ACC112 (cell line): ENCODE results near the gene LRRC42.
A peak's percentile ranks its signal among the peaks of the same experiment; 100 is the strongest.

Experiments used
- H2AFZ ChIP-seq: fragments of 200-600 bp; sonication (generic); one replicate; pipeline ENCODE4 v1.6.0; 2017; ENCODE audit warnings: antibody characterized with exemption, low read length; ENCODE audit not compliant: unreplicated experiment
- H3K27ac ChIP-seq: fragments of 200-600 bp; sonication (generic); 2 replicates; pipeline ENCODE4 v1.5.1; 2014; ENCODE audit warnings: low read depth, mild to moderate bottlenecking, antibody characterized with exemption, low read length, moderate library complexity
- H3K27me3 ChIP-seq: fragments of 200-600 bp; sonication (generic); 2 replicates; pipeline ENCODE4 v1.6.1; 2014; ENCODE audit warnings: mild to moderate bottlenecking, antibody characterized with exemption, low read length, moderate library complexity, mixed read lengths; ENCODE audit not compliant: insufficient read depth
- H3K36me3 ChIP-seq: fragments of 200-600 bp; sonication (generic); 2 replicates; pipeline ENCODE4 v1.6.1; 2016; ENCODE audit warnings: mild to moderate bottlenecking, antibody characterized with exemption, low read length, moderate library complexity, mixed read lengths; ENCODE audit not compliant: insufficient read depth
- H3K4me1 ChIP-seq: fragments of 200-600 bp; sonication (generic); one replicate; pipeline ENCODE4 v1.6.1; 2016; ENCODE audit warnings: low read length, mixed read lengths; ENCODE audit not compliant: insufficient read depth, unreplicated experiment, control insufficient read depth
- H3K4me3 ChIP-seq: fragments of 200-600 bp; sonication (generic); 2 replicates; pipeline ENCODE4 v1.5.1; 2014; ENCODE audit warnings: mild to moderate bottlenecking, low read depth, low read length
- H3K79me2 ChIP-seq: fragments of 200-600 bp; sonication (generic); one replicate; pipeline ENCODE4 v1.6.0; 2016; ENCODE audit warnings: low read length; ENCODE audit not compliant: control insufficient read depth, unreplicated experiment, insufficient read depth

LRRC42 gene

GRCh38 chr1:53946252-53947171 lies at the start of gene LRRC42:
LRRC42 (plus strand) TSS chr1:53946350; CDS start chr1:53952000, 5,650 bp downstream.
- Histone ChIP-seq H3K36me3 (peaks cover 4% of the 10 kb centered on the region; the same call in 1 of the 2 replicates), H3K4me1 (peaks cover 37% of the 10 kb centered on the region), H2AFZ (peak within 1 kb of the TSS; percentile 93), H3K27me3 (no peaks in the 10 kb centered on the region), H3K79me2 (peaks cover 81% of the 10 kb centered on the region), H3K4me3 (peak within 1 kb of the TSS; percentile 90), H3K27ac (peak within 1 kb of the TSS; percentile 67)

- Histone ChIP-seq H3K79me2 (no peaks in the 10 kb centered on the region), H2AFZ (no peak overlapping the region), H3K4me1 (peaks cover 20% of the 10 kb centered on the region), H3K27ac (peak overlapping the region; percentile 36), H3K36me3 (no peaks in the 10 kb centered on the region), H3K4me3 (no peak overlapping the region), H3K27me3 (no peaks in the 10 kb centered on the region)
Measured at GRCh38 chr1:53896635-53897229, 49.4 kb upstream of the LRRC42 start.

- Histone ChIP-seq H3K79me2 (no peaks in the 10 kb centered on the region), H3K27me3 (no peaks in the 10 kb centered on the region), H2AFZ (no peak overlapping the region), H3K36me3 (no peaks in the 10 kb centered on the region), H3K27ac (no peak overlapping the region), H3K4me3 (no peak overlapping the region), H3K4me1 (peaks cover 20% of the 10 kb centered on the region)
Measured at GRCh38 chr1:53899206-53899628, 46.9 kb upstream of the LRRC42 start.

GRCh38 chr1:53899708-53900107 lies 46.4 kb upstream of the LRRC42 start:
- Histone ChIP-seq H3K4me3 (no peak overlapping the region), H3K27ac (no peak overlapping the region), H2AFZ (no peak overlapping the region), H3K79me2 (no peaks in the 10 kb centered on the region), H3K4me1 (peaks cover 20% of the 10 kb centered on the region), H3K27me3 (no peaks in the 10 kb centered on the region), H3K36me3 (no peaks in the 10 kb centered on the region)

GRCh38 chr1:53902235-53903138 lies 43.7 kb upstream of the LRRC42 start:
- H2AFZ ChIP-seq: no peak overlapping the region
- H3K36me3 ChIP-seq: no peaks in the 10 kb centered on the region
- H3K79me2 ChIP-seq: no peaks in the 10 kb centered on the region
- H3K4me3 ChIP-seq: no peak overlapping the region
- H3K4me1 ChIP-seq: peaks cover 13% of the 10 kb centered on the region
- H3K27ac ChIP-seq: no peak overlapping the region
- H3K27me3 ChIP-seq: no peaks in the 10 kb centered on the region

GRCh38 chr1:53905509-53905908 lies 40.6 kb upstream of the LRRC42 start:
- Histone ChIP-seq H3K4me3 (no peak overlapping the region), H3K27ac (no peak overlapping the region), H3K27me3 (no peaks in the 10 kb centered on the region), H3K4me1 (no peaks in the 10 kb centered on the region), H2AFZ (no peak overlapping the region), H3K36me3 (no peaks in the 10 kb centered on the region), H3K79me2 (no peaks in the 10 kb centered on the region)

- no peaks in the 10 kb centered on the region for H3K4me1 ChIP-seq
- no peak overlapping the region for H2AFZ ChIP-seq
- no peak overlapping the region for H3K27ac ChIP-seq
- no peaks in the 10 kb centered on the region for H3K27me3 ChIP-seq
- no peaks in the 10 kb centered on the region for H3K36me3 ChIP-seq
- no peak overlapping the region for H3K4me3 ChIP-seq
- no peaks in the 10 kb centered on the region for H3K79me2 ChIP-seq
Measured at GRCh38 chr1:53906121-53906520, 40.0 kb upstream of the LRRC42 start.

- H3K79me2 ChIP-seq: no peaks in the 10 kb centered on the region
- no peak overlapping the region for H3K4me3 ChIP-seq
- H2AFZ ChIP-seq: no peak overlapping the region
- H3K27me3 ChIP-seq: no peaks in the 10 kb centered on the region
- 0 out of 2 replicates have a peak, but pooled peaks cover 5% of the 10 kb centered on the region for H3K36me3 ChIP-seq
- H3K4me1 ChIP-seq: no peaks in the 10 kb centered on the region
- H3K27ac ChIP-seq: no peak overlapping the region
Measured at GRCh38 chr1:53909946-53910345, 36.2 kb upstream of the LRRC42 start.

- Histone ChIP-seq H3K36me3 (0 out of 2 replicates have a peak, but pooled peaks cover 5% of the 10 kb centered on the region), H2AFZ (no peak overlapping the region), H3K27ac (no peak overlapping the region), H3K79me2 (no peaks in the 10 kb centered on the region), H3K27me3 (no peaks in the 10 kb centered on the region), H3K4me1 (no peaks in the 10 kb centered on the region), H3K4me3 (no peak overlapping the region)
Measured at GRCh38 chr1:53911442-53911841, 34.7 kb upstream of the LRRC42 start.

GRCh38 chr1:53913352-53914033 lies 32.7 kb upstream of the LRRC42 start:
- no peaks in the 10 kb centered on the region for H3K27me3 ChIP-seq
- H2AFZ ChIP-seq: no peak overlapping the region
- H3K4me3 ChIP-seq: no peak overlapping the region
- H3K27ac ChIP-seq: no peak overlapping the region
- H3K36me3 ChIP-seq: peaks cover 9% of the 10 kb centered on the region; the same call in 1 of the 2 replicates
- no peaks in the 10 kb centered on the region for H3K79me2 ChIP-seq
- H3K4me1 ChIP-seq: no peaks in the 10 kb centered on the region
